SK-N-SH (cell line): ENCODE data around the gene INPP5A. TPM values are rescaled to one million over a fixed set of nuclear protein-coding genes. Genes with fewer than 3 reads are reported as not detected.
"Not testable (repeated sequence)": the region's sequence is repeated elsewhere in the genome, so short reads cannot be mapped to it uniquely, and the experiment has no call there.

Experiments used
- CTCF ChIA-PET: fragments of 300-600, 350-600 bp; formaldehyde crosslinking; extraction: SDS; loops from one replicate; lab custom pipeline; 2021; lab: Yijun Ruan, JAX
- POLR2A ChIA-PET: fragments of 350-600 bp; sonication (Branson Sonifier 250); formaldehyde crosslinking; extraction: SDS; loops from one replicate; lab custom pipeline; 2020; ENCODE audit warnings: antibody characterized with exemption, inconsistent platforms; lab: Yijun Ruan, JAX
- DNase-seq: peaks from one replicate; pipeline ENCODE4 v3.0.0; 2012
- H2AFZ ChIP-seq: fragments of 200-600 bp; sonication (generic); 2 replicates; pipeline ENCODE4 v1.8.1; 2016; ENCODE audit warnings: antibody characterized with exemption, mild to moderate bottlenecking, low read depth
- H3F3A ChIP-seq: fragments of 200-600 bp; sonication (generic); replicated peaks from 2 replicates; pipeline ENCODE3; 2016; ENCODE audit warnings: antibody characterized with exemption, mild to moderate bottlenecking; ENCODE audit not compliant: insufficient read depth
- H3K27ac ChIP-seq, 2 experiments: fragments of 200-500 bp in 1 of 2; fragments of 200-600 bp in 1 of 2; sonication (Bioruptor generic) in 1 of 2; sonication (generic), shearing (Covaris generic) in 1 of 2; 2 replicates each; pipeline versions ENCODE4 v1.5.1 to v1.6.1; 2014 to 2016; ENCODE audit warnings: low read depth in 2 of 2, inconsistent platforms in 1 of 2, low read length in 1 of 2, mild to moderate bottlenecking in 1 of 2, mixed read lengths in 1 of 2
- H3K27me3 ChIP-seq: fragments of 200-600 bp; sonication (generic), shearing (Covaris generic); 2 replicates; pipeline ENCODE4 v1.6.1; 2016; ENCODE audit warnings: mixed run types; ENCODE audit not compliant: insufficient read depth
- H3K36me3 ChIP-seq, 2 experiments: fragments of 200-500 bp in 1 of 2; fragments of 200-600 bp in 1 of 2; sonication (Bioruptor generic) in 1 of 2; sonication (generic) in 1 of 2; replicated peaks in 1 of 2; 2 replicates each; pipeline versions ENCODE3 to v1.5.1; 2014 to 2016; ENCODE audit warnings: low read length in 1 of 2, mild to moderate bottlenecking in 1 of 2; ENCODE audit not compliant: insufficient read depth in 2 of 2, control insufficient read depth in 1 of 2
- H3K4me1 ChIP-seq, 2 experiments: fragments of 200-500 bp in 1 of 2; fragments of 200-600 bp in 1 of 2; sonication (Bioruptor generic) in 1 of 2; sonication (generic), shearing (Covaris generic) in 1 of 2; 2 replicates each; pipeline versions ENCODE4 v1.5.1 to v1.6.1; 2014 to 2016; ENCODE audit warnings: low read depth in 1 of 2, low read length in 1 of 2, mixed run types in 1 of 2; ENCODE audit not compliant: insufficient read depth in 2 of 2, control insufficient read depth in 1 of 2
- H3K4me2 ChIP-seq: fragments of 200-600 bp; sonication (generic), shearing (Covaris generic); 2 replicates; pipeline ENCODE4 v1.6.1; 2017; ENCODE audit warnings: mixed run types
- H3K4me3 ChIP-seq, 2 experiments: fragments of 200-500 bp in 1 of 2; fragments of 200-600 bp in 1 of 2; sonication (Bioruptor generic) in 1 of 2; sonication (generic), shearing (Covaris generic) in 1 of 2; 2 replicates each; pipeline versions ENCODE4 v1.5.1 to v1.8.1; 2014 to 2016; ENCODE audit warnings: low read depth in 2 of 2, inconsistent platforms in 1 of 2, low read length in 1 of 2, mild to moderate bottlenecking in 1 of 2, mixed read lengths in 1 of 2, moderate library complexity in 1 of 2
- H3K79me2 ChIP-seq: fragments of 200-600 bp; sonication (generic); 2 replicates; pipeline ENCODE4 v1.8.1; 2017; ENCODE audit warnings: mild to moderate bottlenecking; ENCODE audit not compliant: insufficient read depth
- H3K9ac ChIP-seq: fragments of 200-600 bp; sonication (generic); 2 replicates; pipeline ENCODE4 v1.6.1; 2017; ENCODE audit warnings: mixed run types
- H3K9me2 ChIP-seq: fragments of 200-600 bp; sonication (generic); 2 replicates; pipeline ENCODE4 v1.6.1; 2017; ENCODE audit warnings: mixed run types
- H3K9me3 ChIP-seq: fragments of 200-600 bp; sonication (generic); 2 replicates; pipeline ENCODE4 v1.6.1; 2017; ENCODE audit warnings: mixed run types, mild to moderate bottlenecking, moderate library complexity
- H4K20me1 ChIP-seq: fragments of 200-600 bp; sonication (generic); 2 replicates; pipeline ENCODE4 v1.6.1; 2017; ENCODE audit warnings: mild to moderate bottlenecking, mixed run types; ENCODE audit not compliant: insufficient read depth
- FOXJ3 ChIP-seq: sonication (generic); formaldehyde crosslinking; IDR thresholded peaks from 2 replicates; pipeline ENCODE4 v1.5.1; 2020; ENCODE audit warnings: mild to moderate bottlenecking, missing genetic modification reagents
- MEF2A ChIP-seq: IDR thresholded peaks from 2 replicates; pipeline ENCODE4 v1.4.0; 2012; ENCODE audit warnings: low read depth, borderline replicate concordance
- MXI1 ChIP-seq: IDR thresholded peaks from 2 replicates; pipeline ENCODE4 v1.6.1; 2012; ENCODE audit warnings: mild to moderate bottlenecking, low read depth, low read length, improper control_type of control experiment
- RCOR1 ChIP-seq: fragments of 150-350 bp; IDR thresholded peaks from 2 replicates; pipeline ENCODE4 v1.6.1; 2017; ENCODE audit warnings: antibody characterized with exemption, low read length
- SMC3 ChIP-seq: IDR thresholded peaks from 2 replicates; pipeline ENCODE4 v1.6.1; 2012; ENCODE audit warnings: low read depth, low read length, improper control_type of control experiment
- TCF12 ChIP-seq: IDR thresholded peaks from 2 replicates; pipeline ENCODE4 v1.4.0; 2012
- YY1 ChIP-seq: IDR thresholded peaks from 2 replicates; pipeline ENCODE4 v1.4.0; 2012; ENCODE audit warnings: low read depth, mild to moderate bottlenecking
- WGBS: methylation state at CpG from one replicate; pipeline ENCODE4 v1.1.6; 2017; ENCODE audit warnings: low lambda C conversion rate; 5-methylcytosine and 5-hydroxymethylcytosine counted together
- polyA plus RNA-seq, 3 experiments: library from polyadenylated mRNA; depleted of rRNA; stranded (reverse); fragments of >200 nt; gene quantifications; 2 replicates each; pipeline ENCODE4 v1.2.3, GENCODE V29; 2012
- TF ChIP-seq, protein P1 (sequence below): fragments of 200-600 bp; sonication (generic); IDR thresholded peaks from 2 replicates; pipeline ENCODE4 v1.6.1; 2017; ENCODE audit warnings: antibody characterized with exemption, mild to moderate bottlenecking, moderate library complexity
- TF ChIP-seq, protein P2 (sequence below): IDR thresholded peaks from 2 replicates; pipeline ENCODE4; 2012

The INPP5A gene
- polyA plus RNA-seq, 1 of the 3 experiments (the other 2 are of a cell fraction): 12.0 TPM

DNA sequence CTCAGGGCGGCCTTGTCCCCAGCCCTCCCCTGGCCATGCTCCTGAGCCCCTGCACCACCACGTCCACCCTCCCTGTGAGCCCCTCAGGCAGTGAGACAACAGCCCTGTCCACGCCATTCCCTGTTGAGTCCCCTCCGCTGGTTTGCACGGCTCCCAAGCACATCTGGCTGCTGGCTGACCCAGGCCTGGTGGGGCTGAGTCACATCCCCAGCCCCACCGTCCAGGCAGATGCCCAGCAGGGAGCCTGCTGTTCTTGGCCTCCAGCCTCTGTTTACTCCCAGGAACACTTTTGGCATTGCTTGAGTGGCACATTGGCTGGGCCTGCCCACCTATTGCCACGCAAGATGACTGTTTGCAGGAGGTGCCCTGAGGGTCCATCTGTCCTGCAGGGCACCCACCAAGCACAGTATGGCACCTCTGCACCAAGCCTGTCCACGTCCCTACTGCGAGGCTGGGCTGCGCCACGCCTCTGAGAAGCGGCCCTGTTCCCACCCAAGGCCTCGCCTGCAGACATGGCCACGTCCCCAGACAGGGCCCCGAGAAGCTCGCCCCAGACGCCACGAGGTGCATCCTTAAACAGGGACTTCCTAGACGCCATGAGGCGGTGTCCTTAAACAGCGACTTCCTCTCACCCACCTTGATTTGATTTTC, 48.4 kb upstream of the INPP5A start (continued):
- TF ChIP-seq, protein P1, sequence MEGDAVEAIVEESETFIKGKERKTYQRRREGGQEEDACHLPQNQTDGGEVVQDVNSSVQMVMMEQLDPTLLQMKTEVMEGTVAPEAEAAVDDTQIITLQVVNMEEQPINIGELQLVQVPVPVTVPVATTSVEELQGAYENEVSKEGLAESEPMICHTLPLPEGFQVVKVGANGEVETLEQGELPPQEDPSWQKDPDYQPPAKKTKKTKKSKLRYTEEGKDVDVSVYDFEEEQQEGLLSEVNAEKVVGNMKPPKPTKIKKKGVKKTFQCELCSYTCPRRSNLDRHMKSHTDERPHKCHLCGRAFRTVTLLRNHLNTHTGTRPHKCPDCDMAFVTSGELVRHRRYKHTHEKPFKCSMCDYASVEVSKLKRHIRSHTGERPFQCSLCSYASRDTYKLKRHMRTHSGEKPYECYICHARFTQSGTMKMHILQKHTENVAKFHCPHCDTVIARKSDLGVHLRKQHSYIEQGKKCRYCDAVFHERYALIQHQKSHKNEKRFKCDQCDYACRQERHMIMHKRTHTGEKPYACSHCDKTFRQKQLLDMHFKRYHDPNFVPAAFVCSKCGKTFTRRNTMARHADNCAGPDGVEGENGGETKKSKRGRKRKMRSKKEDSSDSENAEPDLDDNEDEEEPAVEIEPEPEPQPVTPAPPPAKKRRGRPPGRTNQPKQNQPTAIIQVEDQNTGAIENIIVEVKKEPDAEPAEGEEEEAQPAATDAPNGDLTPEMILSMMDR: no peak

DNA sequence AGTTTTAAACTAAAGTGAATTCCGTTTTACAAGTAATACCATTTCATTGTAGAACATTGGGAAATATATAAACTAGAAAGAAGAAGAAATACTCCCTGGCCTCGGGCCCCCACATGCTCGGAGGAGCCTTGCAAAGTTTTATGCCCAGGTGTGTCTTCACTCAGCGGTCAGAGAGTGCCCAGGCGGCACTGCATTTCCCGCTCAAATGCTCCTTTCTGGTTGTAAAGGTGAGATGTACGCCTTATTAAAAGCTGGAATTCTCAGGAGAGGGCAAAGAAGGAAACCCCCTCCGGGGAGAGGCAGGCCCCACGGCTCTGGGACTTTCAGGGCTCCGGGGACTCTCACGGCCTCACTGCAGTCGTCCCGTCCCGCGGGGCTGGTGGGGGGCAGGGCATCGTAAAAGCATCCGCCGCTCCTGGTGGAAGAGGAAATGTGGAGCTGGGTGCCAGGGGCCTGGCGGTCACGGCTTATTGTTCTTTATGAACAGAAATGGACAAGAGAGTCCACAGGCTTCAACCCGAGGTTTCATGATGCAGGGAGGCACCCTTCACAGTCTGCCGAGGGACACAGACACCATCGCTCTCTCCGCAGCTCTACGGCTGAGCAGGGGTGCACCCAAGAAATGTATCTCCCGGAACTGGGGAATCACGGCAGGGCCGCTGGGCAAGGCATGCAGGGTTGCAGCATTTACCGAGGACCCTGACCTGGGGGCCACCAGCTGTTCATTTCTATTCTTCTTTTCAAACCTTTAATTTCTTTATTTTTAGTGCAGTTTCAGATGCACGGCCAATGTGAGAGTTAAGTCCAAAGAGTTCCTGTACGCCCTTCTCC, 47.7 kb upstream of the INPP5A start:
- ChIA-PET CTCF (no interaction called here), POLR2A (interaction anchor here (0.6 kb wide), 1 partner anchor 22 kb away, joined by 3 read pairs; no protein-coding TSS in a partner anchor)
- Histone ChIP-seq H3K27me3 (peaks cover 5% of the 10 kb centered on the region; the same call in 1 of the 2 replicates), H2AFZ (no peak overlapping the region), H3K4me3 (no peak overlapping the region), H3K36me3 (no peaks in the 10 kb centered on the region), H3K9me2 (no peaks in the 10 kb centered on the region), H3F3A (peaks cover 6% of the 10 kb centered on the region), H3K4me2 (no peak overlapping the region), H3K4me1 (no peaks in the 10 kb centered on the region), H3K27ac (no peak overlapping the region), H3K9me3 (no peaks in the 10 kb centered on the region), H3K9ac (no peak overlapping the region), H4K20me1 (no peaks in the 10 kb centered on the region), H3K79me2 (no peaks in the 10 kb centered on the region)
- WGBS: 80% methylated on average over 29 of the region's 31 CpGs
- DNase-seq: no peak
- TF ChIP-seq FOXJ3 (no peak), MEF2A (no peak), MXI1 (no peak), YY1 (no peak), RCOR1 (no peak), TCF12 (no peak), SMC3 (no peak)
- TF ChIP-seq, protein P2, sequence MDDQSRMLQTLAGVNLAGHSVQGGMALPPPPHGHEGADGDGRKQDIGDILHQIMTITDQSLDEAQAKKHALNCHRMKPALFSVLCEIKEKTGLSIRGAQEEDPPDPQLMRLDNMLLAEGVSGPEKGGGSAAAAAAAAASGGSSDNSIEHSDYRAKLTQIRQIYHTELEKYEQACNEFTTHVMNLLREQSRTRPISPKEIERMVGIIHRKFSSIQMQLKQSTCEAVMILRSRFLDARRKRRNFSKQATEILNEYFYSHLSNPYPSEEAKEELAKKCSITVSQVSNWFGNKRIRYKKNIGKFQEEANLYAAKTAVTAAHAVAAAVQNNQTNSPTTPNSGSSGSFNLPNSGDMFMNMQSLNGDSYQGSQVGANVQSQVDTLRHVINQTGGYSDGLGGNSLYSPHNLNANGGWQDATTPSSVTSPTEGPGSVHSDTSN: no peak

DNA sequence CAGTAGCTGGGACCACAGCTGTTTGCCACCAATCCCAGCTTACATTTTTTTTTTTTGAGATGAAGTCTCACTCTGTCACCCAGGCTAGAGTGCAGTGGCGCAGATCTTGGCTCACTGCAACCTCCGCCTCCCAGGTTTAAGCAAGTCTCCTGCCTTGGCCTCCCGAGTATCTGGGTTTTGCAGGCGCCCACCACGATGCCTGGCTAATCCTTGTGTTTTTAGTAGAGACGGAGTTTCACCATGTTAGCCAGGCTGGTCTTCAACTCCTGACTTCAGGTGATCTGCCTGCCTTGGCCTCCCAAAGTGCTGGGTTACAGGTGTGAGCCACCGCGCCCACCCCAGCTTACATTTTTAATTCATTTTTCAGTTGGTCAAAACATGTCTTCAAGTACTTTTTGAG, 46.1 kb upstream of the INPP5A start:
- WGBS: 80% methylated on average over 8 of the region's 8 CpGs
- H4K20me1 ChIP-seq, H3K4me1 ChIP-seq, H3K9me3 ChIP-seq, POLR2A ChIA-PET, H3K27ac ChIP-seq, H3K9ac ChIP-seq, H3K4me2 ChIP-seq, H3K27me3 ChIP-seq, H2AFZ ChIP-seq, CTCF ChIA-PET, H3K4me3 ChIP-seq, H3K79me2 ChIP-seq, H3K36me3 ChIP-seq, DNase-seq, H3K9me2 ChIP-seq, H3F3A ChIP-seq: not testable (repeated sequence)
